NK-92 (cell line): Measurements from ENCODE around the gene PRPF19.
A peak's percentile ranks its signal among the peaks of the same experiment; 100 is the strongest.

ENCODE experiments used
- DNase-seq: peaks from one replicate; lab custom pipeline; 2025; ENCODE audit not compliant: unreplicated experiment; lab: John Stamatoyannopoulos, UW

Gene PRPF19

GRCh38 chr11:60924110-60924905, 17.9 kb upstream of the PRPF19 start, which contains the start of gene TMEM132A:
Gene TMEM132A, plus strand, starts transcription at chr11:60924460. Its CDS starts 174 bp downstream, at chr11:60924634.
- DNase-seq = no peak

GRCh38 chr11:60923800-60924109, 17.4 kb upstream of the PRPF19 start:
- DNase-seq = no peak

GRCh38 chr11:60923326-60923725, 16.9 kb upstream of the PRPF19 start:
- DNase-seq = no peak

- no peak for DNase-seq
Measured at GRCh38 chr11:60922906-60923305, 16.5 kb upstream of the PRPF19 start.

- DNase-seq = no peak
Measured at GRCh38 chr11:60921777-60922335, 15.5 kb upstream of the PRPF19 start.

GRCh38 chr11:60921259-60921658, 14.9 kb upstream of the PRPF19 start:
- DNase-seq = no peak

GRCh38 chr11:60919956-60920355, 13.6 kb upstream of the PRPF19 start:
- no peak for DNase-seq

GRCh38 chr11:60919320-60919719, 12.9 kb upstream of the PRPF19 start:
- no peak for DNase-seq

- DNase-seq = no peak
Measured at GRCh38 chr11:60918939-60919265, 12.5 kb upstream of the PRPF19 start.

- DNase-seq = no peak
Measured at GRCh38 chr11:60918251-60918938, 12.0 kb upstream of the PRPF19 start.

GRCh38 chr11:60917267-60917666, 10.9 kb upstream of the PRPF19 start:
- DNase-seq = no peak

- no peak for DNase-seq
Measured at GRCh38 chr11:60916669-60917206, 10.4 kb upstream of the PRPF19 start.

GRCh38 chr11:60915248-60915914, 9.0 kb upstream of the PRPF19 start:
- DNase-seq = no peak

- DNase-seq = no peak
Measured at GRCh38 chr11:60914633-60915247, 8.4 kb upstream of the PRPF19 start.

GRCh38 chr11:60913793-60914632, 7.6 kb upstream of the PRPF19 start, which contains the start of gene TMEM109:
Gene TMEM109, plus strand, starts transcription at chr11:60914158. Its CDS starts 5,536 bp downstream, at chr11:60919694.
- DNase-seq = peak; percentile 57

- DNase-seq = no peak
Measured at GRCh38 chr11:60912851-60913528, 6.6 kb upstream of the PRPF19 start.

GRCh38 chr11:60912223-60912850, 6.0 kb upstream of the PRPF19 start:
- DNase-seq = no peak

- DNase-seq = no peak
Measured at GRCh38 chr11:60910711-60911380, 4.5 kb upstream of the PRPF19 start.

- no peak for DNase-seq
Measured at GRCh38 chr11:60910281-60910687, 3.9 kb upstream of the PRPF19 start.
